ENCODE results near the gene THOC5. TPM values are rescaled to one million over a fixed set of nuclear protein-coding genes. Genes with fewer than 3 reads are reported as not detected.
A peak's percentile ranks its signal among the peaks of the same experiment; 100 is the strongest.
"Not testable (repeated sequence)": the region's sequence is repeated elsewhere in the genome, so short reads cannot be mapped to it uniquely, and the experiment has no call there.

THOC5 gene
- total RNA-seq, 1 donor from 2014 or later: 28.7 TPM

- DNase-seq (ENCODE audit: low read depth): no peak
Observed at GRCh38 chr22:29563652-29564460, 10.3 kb upstream of the THOC5 start.

- no peak for DNase-seq (ENCODE audit: low read depth)
Observed at GRCh38 chr22:29559853-29560252, 6.3 kb upstream of the THOC5 start.

GRCh38 chr22:29559030-29559429 lies 5.5 kb upstream of the THOC5 start:
- DNase-seq (ENCODE audit: low read depth): no peak

- no peak for DNase-seq (ENCODE audit: low read depth)
Observed at GRCh38 chr22:29555065-29555644, 1.6 kb upstream of the THOC5 start.

GRCh38 chr22:29552357-29552756 lies 1.2 kb downstream of the THOC5 start:
- not testable (repeated sequence) for DNase-seq (ENCODE audit: low read depth)

- no peak for DNase-seq (ENCODE audit: low read depth)
Observed at GRCh38 chr22:29550005-29550404, 3.6 kb downstream of the THOC5 start.

- DNase-seq (ENCODE audit: low read depth): not testable (repeated sequence)
Observed at GRCh38 chr22:29545045-29545444, 8.5 kb downstream of the THOC5 start.

- DNase-seq (ENCODE audit: low read depth): no peak
Observed at GRCh38 chr22:29541845-29542244, 11.7 kb downstream of the THOC5 start.

- no peak for DNase-seq (ENCODE audit: low read depth)
Observed at GRCh38 chr22:29539105-29539504, 14.5 kb downstream of the THOC5 start.

- DNase-seq (ENCODE audit: low read depth): no peak
Observed at GRCh38 chr22:29536411-29536810, 17.1 kb downstream of the THOC5 start.

- DNase-seq (ENCODE audit: low read depth): no peak
Observed at GRCh38 chr22:29531419-29531818, 22.1 kb downstream of the THOC5 start.

- DNase-seq (ENCODE audit: low read depth): no peak
Observed at GRCh38 chr22:29530716-29531115, 22.8 kb downstream of the THOC5 start.

- no peak for DNase-seq (ENCODE audit: low read depth)
Observed at GRCh38 chr22:29528144-29528543, 25.4 kb downstream of the THOC5 start.

GRCh38 chr22:29524442-29525191 lies 28.9 kb downstream of the THOC5 start:
- peak; percentile 23 for DNase-seq (ENCODE audit: low read depth)

GRCh38 chr22:29523761-29524160 lies 29.8 kb downstream of the THOC5 start:
- no peak for DNase-seq (ENCODE audit: low read depth)

GRCh38 chr22:29521526-29521925 lies 32.0 kb downstream of the THOC5 start:
- DNase-seq (ENCODE audit: low read depth): no peak

- peak; percentile 18 for DNase-seq (ENCODE audit: low read depth)
Observed at GRCh38 chr22:29520851-29521250, 32.7 kb downstream of the THOC5 start.

- DNase-seq (ENCODE audit: low read depth): no peak
Observed at GRCh38 chr22:29519996-29520395, 33.6 kb downstream of the THOC5 start.

GRCh38 chr22:29518427-29518826 lies 35.1 kb downstream of the THOC5 start:
- DNase-seq (ENCODE audit: low read depth): no peak

GRCh38 chr22:29517215-29517908 lies 36.2 kb downstream of the THOC5 start:
- no peak for DNase-seq (ENCODE audit: low read depth)

- no peak for DNase-seq (ENCODE audit: low read depth)
Observed at GRCh38 chr22:29512031-29512430, 41.5 kb downstream of the THOC5 start.
